Activated CD8-positive, alpha-beta memory T cell treated with anti-CD3 and anti-CD28 coated beads for 36 hours (primary cell): ENCODE data around the gene LHFPL6. TPM values are rescaled to one million over a fixed set of nuclear protein-coding genes. Genes with fewer than 3 reads are reported as not detected.

Experiments
- CTCF ChIA-PET: fragments of 350-600 bp; sonication (Branson Sonifier 250); formaldehyde crosslinking; loops from one replicate; lab custom pipeline; 2021; ENCODE audit warnings: antibody characterized with exemption; lab: Charles Lee
- POLR2A ChIA-PET: fragments of 350-600 bp; sonication (Branson Sonifier 250); formaldehyde crosslinking; loops from one replicate; lab custom pipeline; 2021; ENCODE audit warnings: antibody characterized with exemption; lab: Charles Lee
- total RNA-seq, 2 experiments: library from RNA; stranded (reverse); gene quantifications; one replicate each; pipeline ENCODE4 v1.2.3, GENCODE V29; 2021

Gene LHFPL6
- total RNA-seq, 2 experiments from 2014 or later = 3.3 to 3.6 TPM

GRCh38 chr13:39597838-39598237 is 5.2 kb downstream of the LHFPL6 start:
- CTCF ChIA-PET = no interaction called here
- POLR2A ChIA-PET = no interaction called here

DNA sequence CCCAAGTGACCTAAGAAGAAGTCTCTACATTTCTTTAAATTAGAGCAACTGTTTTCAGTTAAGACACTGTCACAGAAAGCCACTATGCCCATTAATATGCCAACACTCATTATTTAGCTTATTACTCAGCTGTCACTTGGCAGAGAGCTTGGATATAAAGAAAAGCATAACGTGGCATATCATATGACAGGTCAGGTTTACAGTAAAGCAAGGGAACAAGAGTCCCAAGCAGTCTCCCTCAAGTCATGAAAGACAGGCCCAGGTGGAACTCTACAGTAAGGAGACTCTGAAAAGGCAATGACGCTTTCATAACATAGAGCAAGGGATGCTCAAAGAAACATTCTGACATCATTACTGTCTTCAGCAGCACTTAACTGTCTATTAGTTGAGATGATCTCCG is 6.3 kb downstream of the LHFPL6 start:
- POLR2A ChIA-PET = no interaction called here
- CTCF ChIA-PET = no interaction called here

GRCh38 chr13:39596176-39596575 is 6.8 kb downstream of the LHFPL6 start:
- CTCF ChIA-PET = no interaction called here
- POLR2A ChIA-PET = no interaction called here

- ChIA-PET CTCF (no interaction called here), POLR2A (no interaction called here)
Observed at GRCh38 chr13:39590466-39591036, 12.4 kb downstream of the LHFPL6 start.

DNA sequence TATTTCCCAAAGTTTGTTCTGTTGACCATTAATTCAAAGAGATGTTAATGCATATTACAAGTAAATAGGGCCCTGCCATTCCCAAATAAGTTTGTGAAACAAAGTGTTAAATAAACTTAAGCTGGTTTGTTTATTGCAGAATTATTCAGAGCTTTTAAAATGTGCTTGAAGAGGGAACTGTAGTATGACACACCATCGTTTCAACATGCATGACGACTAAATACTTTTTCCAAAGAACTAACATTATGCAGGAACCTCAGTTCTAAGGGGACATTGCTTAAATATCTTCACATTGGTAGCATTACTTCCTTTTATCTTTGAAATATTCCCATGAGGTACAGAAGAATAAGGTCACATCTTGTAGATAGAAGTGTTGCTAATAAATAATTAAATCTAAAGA is 14.6 kb downstream of the LHFPL6 start:
- CTCF ChIA-PET = no interaction called here
- POLR2A ChIA-PET = no interaction called here

DNA sequence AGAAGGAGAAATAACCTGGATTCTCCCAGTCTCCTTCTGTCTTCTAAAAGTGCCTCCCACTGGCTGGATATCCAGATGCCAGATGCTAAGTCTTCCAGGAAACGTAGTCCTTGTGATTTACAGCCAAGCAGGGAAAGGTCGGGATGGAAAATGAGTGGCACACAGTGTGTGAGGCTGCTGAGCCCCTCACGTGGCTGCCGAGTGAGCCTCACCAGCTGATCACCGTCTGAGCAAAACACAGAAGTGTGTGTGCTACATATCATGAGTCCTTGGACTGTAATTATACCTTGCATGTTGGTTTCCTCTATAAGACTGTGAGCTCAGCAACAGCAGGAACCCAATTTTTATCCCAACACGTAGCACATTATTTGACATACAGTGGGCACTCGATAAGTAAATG is 15.1 kb downstream of the LHFPL6 start:
- CTCF ChIA-PET = no interaction called here
- POLR2A ChIA-PET = no interaction called here

DNA sequence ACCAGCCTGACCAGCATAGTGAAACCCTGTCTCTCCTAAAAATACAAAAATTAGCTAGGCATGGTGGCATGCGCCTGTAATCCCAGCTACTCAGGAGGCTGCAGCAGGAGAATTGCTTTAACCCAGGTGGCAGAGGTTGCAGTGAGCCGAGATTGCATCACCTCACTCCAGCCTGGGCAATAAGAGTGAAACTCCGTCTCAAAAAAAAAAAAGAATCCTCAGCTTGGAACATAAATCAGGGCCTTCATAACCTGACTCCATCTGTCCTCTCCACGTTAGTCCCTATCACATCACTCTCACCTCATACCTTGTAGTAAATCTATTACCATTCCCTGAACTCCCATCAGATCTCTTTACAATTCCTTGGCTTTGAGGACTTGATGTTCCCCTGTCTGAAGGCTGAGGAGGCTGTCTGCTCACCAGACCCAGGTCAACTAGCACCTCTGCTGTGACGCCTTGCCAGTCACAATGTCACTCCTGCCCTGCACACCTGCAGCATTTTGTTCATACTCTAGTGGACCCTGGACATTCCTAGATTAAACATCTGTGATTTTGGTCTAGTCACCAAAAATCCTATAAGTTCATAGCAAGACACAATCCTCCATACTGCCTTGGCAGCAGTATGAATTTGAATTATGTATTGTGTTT is 15.9 kb downstream of the LHFPL6 start:
- CTCF ChIA-PET = no interaction called here
- POLR2A ChIA-PET = no interaction called here

GRCh38 chr13:39586151-39586550 is 16.8 kb downstream of the LHFPL6 start:
- POLR2A ChIA-PET = no interaction called here
- CTCF ChIA-PET = no interaction called here

GRCh38 chr13:39585219-39585618 is 17.8 kb downstream of the LHFPL6 start:
- ChIA-PET CTCF (no interaction called here), POLR2A (no interaction called here)

- CTCF ChIA-PET = no interaction called here
- POLR2A ChIA-PET = no interaction called here
Observed at GRCh38 chr13:39580881-39581575, 22.0 kb downstream of the LHFPL6 start.

DNA sequence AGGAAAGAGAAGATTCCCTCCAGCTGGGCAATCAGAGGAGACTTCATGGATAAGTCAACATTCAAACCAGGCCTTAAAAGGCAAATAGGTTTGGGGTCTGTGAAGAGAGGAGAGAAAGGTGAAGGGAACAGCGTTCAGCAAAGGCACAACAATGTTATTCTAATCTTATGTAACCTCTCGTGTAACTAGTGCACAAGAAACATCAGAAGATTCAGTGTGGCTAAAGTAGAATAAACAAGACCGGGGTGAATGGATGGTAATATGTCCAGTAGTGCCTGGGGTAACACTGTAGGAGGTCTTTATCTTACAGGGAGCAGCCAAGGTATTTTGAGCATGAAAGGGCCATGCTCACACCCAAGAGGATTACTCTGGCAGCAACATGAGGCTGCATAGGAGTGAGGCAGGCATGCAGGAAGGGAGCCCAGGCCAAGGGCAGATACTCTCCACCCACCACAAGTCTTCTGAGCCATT is 24.1 kb downstream of the LHFPL6 start:
- ChIA-PET CTCF (no interaction called here), POLR2A (no interaction called here)

- ChIA-PET CTCF (no interaction called here), POLR2A (no interaction called here)
Observed at GRCh38 chr13:39577838-39578491, 25.0 kb downstream of the LHFPL6 start.

- CTCF ChIA-PET = no interaction called here
- POLR2A ChIA-PET = no interaction called here
Observed at GRCh38 chr13:39577203-39577602, 25.8 kb downstream of the LHFPL6 start.

GRCh38 chr13:39575641-39576238 is 27.3 kb downstream of the LHFPL6 start:
- CTCF ChIA-PET = no interaction called here
- POLR2A ChIA-PET = no interaction called here

DNA sequence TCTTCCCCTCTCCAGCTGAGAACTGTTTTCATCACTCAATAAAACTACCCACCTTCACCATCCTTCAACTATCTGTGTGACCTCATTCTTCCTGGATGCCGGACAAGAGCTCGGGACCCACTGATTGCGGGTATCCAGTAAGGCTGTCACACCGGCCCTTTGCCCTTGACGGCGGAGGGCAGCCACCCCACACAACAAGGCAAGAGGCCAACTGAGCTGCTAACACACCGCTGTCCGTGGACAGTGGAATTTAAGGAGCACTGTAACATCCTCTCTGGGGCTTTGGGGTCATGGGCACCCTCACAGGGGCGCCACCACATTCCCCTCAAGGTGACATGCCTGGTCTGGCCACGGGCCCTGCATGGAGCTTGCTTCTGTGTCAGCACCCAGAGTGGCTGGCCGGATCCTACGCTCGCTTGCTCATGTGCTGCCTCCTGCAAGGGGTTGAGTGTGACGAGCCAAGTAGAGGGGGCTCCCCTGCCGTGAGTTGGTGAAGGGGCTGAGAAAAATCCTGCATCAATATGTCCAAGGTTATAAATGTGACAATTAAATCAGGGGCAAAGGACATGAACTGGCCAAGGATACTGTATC is 31.4 kb downstream of the LHFPL6 start:
- ChIA-PET CTCF (no interaction called here), POLR2A (no interaction called here)

- CTCF ChIA-PET = no interaction called here
- POLR2A ChIA-PET = no interaction called here
Observed at GRCh38 chr13:39567569-39567968, 35.4 kb downstream of the LHFPL6 start.

DNA sequence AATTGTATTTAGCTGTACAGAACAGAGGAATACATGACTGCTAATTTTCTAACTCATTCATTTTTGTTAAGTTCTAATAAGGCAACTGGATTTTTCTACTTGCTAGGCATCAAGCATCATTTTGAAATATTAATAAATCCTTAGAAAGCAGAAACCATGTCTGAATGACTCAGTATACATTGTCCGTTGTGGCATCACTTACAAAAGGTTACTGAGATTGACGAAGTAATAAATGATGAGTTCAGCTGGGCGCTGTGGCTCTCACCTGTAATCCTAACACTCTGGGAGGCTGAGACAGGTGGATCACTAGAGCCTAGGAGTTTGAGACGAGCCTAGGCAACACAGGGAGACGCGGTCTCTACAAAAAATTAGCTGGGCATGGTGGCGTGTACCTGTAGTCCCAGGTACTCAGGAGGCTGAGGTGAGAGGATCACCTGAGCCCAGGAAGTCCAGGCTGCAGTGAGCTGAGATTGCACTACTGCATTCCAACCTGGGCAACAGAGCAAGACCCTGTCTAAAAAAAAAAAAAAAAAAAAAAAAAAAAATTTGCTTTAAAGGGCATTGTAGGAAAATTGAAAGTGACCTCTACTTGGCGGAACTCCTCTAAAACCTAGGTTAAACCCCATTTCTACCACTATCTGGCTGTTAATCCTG is 36.6 kb downstream of the LHFPL6 start:
- POLR2A ChIA-PET = no interaction called here
- CTCF ChIA-PET = no interaction called here

DNA sequence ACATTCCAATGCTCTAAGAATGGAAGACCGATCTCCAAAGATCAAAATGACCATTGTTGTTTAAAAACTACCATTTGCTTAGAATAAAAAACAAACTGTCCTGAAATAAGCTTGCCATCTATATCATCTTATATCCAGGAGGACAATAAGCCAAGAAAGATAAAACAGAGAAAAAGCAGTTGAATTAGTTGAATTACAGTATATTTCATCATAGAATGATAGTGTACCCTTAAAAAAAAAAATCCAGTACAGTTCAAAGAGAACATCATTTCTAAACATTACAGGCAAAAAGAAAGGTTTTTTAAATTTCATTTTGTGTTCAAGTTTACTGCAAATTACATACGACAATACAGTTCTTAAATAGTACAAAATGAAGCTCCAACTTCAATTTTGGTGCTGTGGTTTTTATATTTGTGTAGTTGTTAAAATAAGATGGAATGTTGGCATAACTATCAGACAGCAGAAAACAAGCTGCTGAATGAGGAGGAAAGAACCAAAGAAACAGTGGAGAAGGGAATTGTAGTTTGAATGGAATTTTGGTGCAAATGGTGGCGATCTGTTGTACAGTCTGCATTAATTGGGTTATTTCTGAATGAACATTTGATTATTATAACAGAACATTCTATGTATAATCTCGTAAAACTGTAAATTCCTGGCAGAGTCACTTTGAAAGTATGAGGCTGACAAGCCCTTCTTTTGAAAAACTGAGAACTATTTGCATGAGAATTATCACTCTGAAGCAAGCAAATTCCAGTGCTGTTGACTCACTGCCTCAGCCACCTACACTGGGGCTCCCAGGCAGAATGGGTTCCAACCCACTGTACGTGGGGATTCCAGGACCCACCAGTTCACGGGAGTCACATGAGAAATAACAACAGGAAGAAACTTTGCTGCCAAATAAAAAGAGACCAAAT is 37.7 kb downstream of the LHFPL6 start:
- ChIA-PET POLR2A (no interaction called here), CTCF (no interaction called here)

- POLR2A ChIA-PET = no interaction called here
- CTCF ChIA-PET = no interaction called here
Observed at GRCh38 chr13:39563470-39563735, 39.6 kb downstream of the LHFPL6 start.
